ENCODE data around the gene BLOC1S3.

BLOC1S3 gene

GRCh38 chr19:45218911-45219743 lies 40.5 kb downstream of the BLOC1S3 start:
- TF ChIP-seq CTCF (IDR thresholded peaks at IDR 0.05) = no peak

GRCh38 chr19:45222724-45223123 lies 44.1 kb downstream of the BLOC1S3 start:
- no peak for TF ChIP-seq CTCF (IDR thresholded peaks at IDR 0.05)

GRCh38 chr19:45223879-45224278 lies 45.3 kb downstream of the BLOC1S3 start:
- no peak for TF ChIP-seq CTCF (IDR thresholded peaks at IDR 0.05)

- no peak for TF ChIP-seq CTCF (IDR thresholded peaks at IDR 0.05)
Observed at GRCh38 chr19:45224645-45225044, 46.1 kb downstream of the BLOC1S3 start.
